K562 (cell line): ENCODE results near the gene MOB3B. TPM values are rescaled to one million over a fixed set of nuclear protein-coding genes. Genes with fewer than 3 reads are reported as not detected.

Experiments used
- ATAC-seq: fragments of 200-7000 bp; cut with Tn5 transposase; 3 replicates; pipeline ENCODE4 v1.9.1; 2020; ENCODE audit warnings: moderate library complexity
- BruUV-seq: library from RNA; stranded (reverse); fragments of 400-500 nt; replicated peaks from 2 replicates; lab custom pipeline; 2021; lab: Mats Ljungman, UMichigan
- CTCF ChIA-PET: fragments of 300-600 bp; formaldehyde crosslinking; extraction: SDS; loops from one replicate; lab custom pipeline; 2021; ENCODE audit warnings: low intra/inter-chr PET ratio; lab: Yijun Ruan, JAX
- POLR2A ChIA-PET: fragments of 300-600, 350-650 bp; sonication (Branson Sonifier 250); formaldehyde crosslinking; extraction: SDS; loops from one replicate; lab custom pipeline; 2021; ENCODE audit warnings: antibody characterized with exemption, inconsistent platforms; lab: Yijun Ruan, JAX
- DNase-seq, 4 experiments: peaks; one replicate each; pipeline versions ENCODE4 v3.0.0 to v3.0.0-alpha.2; 2011 to 2018; ENCODE audit warnings: low spot score in 3 of 4, mixed read lengths in 3 of 4; ENCODE audit errors: extremely low read depth in 1 of 4
- FAIRE-seq: peaks from 2 replicates; lab custom pipeline; 2011; peaks lifted over from hg19 to GRCh38; lab: Jason Lieb, UNC
- H2AFZ ChIP-seq: 2 replicates; pipeline ENCODE4 v1.6.0; 2011; ENCODE audit warnings: low read depth, low read length, control low read depth, inconsistent platforms
- H3K27ac ChIP-seq: fragments of 200-600 bp; 3 replicates; pipeline ENCODE4 v1.8.0; 2011; ENCODE audit warnings: low read depth, mild to moderate bottlenecking, control low read depth, inconsistent platforms, low read length, moderate library complexity, mixed read lengths; ENCODE audit errors: extremely low read depth
- H3K27me3 ChIP-seq, 2 experiments: fragments of 300-600 bp in 1 of 2; 2 replicates in 1 of 2; 3 replicates in 1 of 2; pipeline versions ENCODE4 v1.6.0 to v1.8.0; 2011; ENCODE audit warnings: inconsistent platforms in 2 of 2, low read length in 2 of 2, mild to moderate bottlenecking in 1 of 2, mixed read lengths in 1 of 2, moderate library complexity in 1 of 2; ENCODE audit not compliant: control insufficient read depth in 2 of 2, insufficient read depth in 2 of 2
- H3K36me3 ChIP-seq: fragments of 300-600 bp; 3 replicates; pipeline ENCODE4 v1.8.0; 2011; ENCODE audit warnings: mild to moderate bottlenecking, low read length, inconsistent platforms; ENCODE audit not compliant: control insufficient read depth, insufficient read depth
- H3K4me1 ChIP-seq, 2 experiments: fragments of 200-600 bp in 1 of 2; replicated peaks in 1 of 2; 2 replicates in 1 of 2; 3 replicates in 1 of 2; pipeline versions ENCODE4 v1.5.1 to v1.8.0; 2011; ENCODE audit warnings: inconsistent platforms in 2 of 2, low read length in 2 of 2, mild to moderate bottlenecking in 1 of 2, mixed read lengths in 1 of 2, moderate library complexity in 1 of 2; ENCODE audit not compliant: control insufficient read depth in 2 of 2, insufficient read depth in 2 of 2
- H3K4me2 ChIP-seq: 2 replicates; pipeline ENCODE4 v1.6.1; 2011; ENCODE audit warnings: low read length, control low read depth, inconsistent platforms, mixed read lengths; ENCODE audit not compliant: insufficient read depth
- H3K4me3 ChIP-seq: fragments of 200-600 bp; sonication (generic), shearing (Covaris generic); 2 replicates; pipeline ENCODE4 v1.5.1; 2016; ENCODE audit warnings: control low read depth, inconsistent platforms
- H3K79me2 ChIP-seq: fragments of 200-600 bp; 3 replicates; pipeline ENCODE4 v1.8.0; 2011; ENCODE audit warnings: low read length, inconsistent platforms; ENCODE audit not compliant: control insufficient read depth, insufficient read depth
- H3K9ac ChIP-seq, 2 experiments: 2 replicates each; pipeline versions ENCODE4 v1.6.0 to v1.6.1; 2011; ENCODE audit warnings: low read depth in 2 of 2, low read length in 2 of 2, control low read depth in 1 of 2, inconsistent platforms in 1 of 2, mild to moderate bottlenecking in 1 of 2, mixed read lengths in 1 of 2; ENCODE audit not compliant: insufficient read depth in 1 of 2
- H3K9me1 ChIP-seq: one replicate; pipeline ENCODE4 v1.6.0; 2011; ENCODE audit warnings: inconsistent platforms, mild to moderate bottlenecking, low read length, moderate library complexity; ENCODE audit not compliant: control insufficient read depth, insufficient read depth
- H3K9me3 ChIP-seq: replicated peaks from 2 replicates; pipeline ENCODE4 v1.5.1; 2011; ENCODE audit warnings: low read depth, low read length, inconsistent platforms; ENCODE audit not compliant: control insufficient read depth, insufficient read depth
- H4K20me1 ChIP-seq: replicated peaks from 2 replicates; pipeline ENCODE4 v1.6.1; 2011; ENCODE audit warnings: low read length, inconsistent platforms, mixed read lengths; ENCODE audit not compliant: control insufficient read depth, insufficient read depth
- CHCHD3 ChIP-seq: fragments of 250-450 bp; sonication (Bioruptor Pico); IDR thresholded peaks from 2 replicates; pipeline ENCODE4 v2.1.2; 2022; ENCODE audit warnings: mild to moderate bottlenecking
- CSDE1 ChIP-seq, 2 experiments: fragments of 450-650 bp; IDR thresholded peaks; 2 replicates each; pipeline ENCODE4 v1.6.1; 2016; ENCODE audit warnings: mild to moderate bottlenecking in 1 of 2
- E2F3 ChIP-seq: fragments of 250-450 bp; sonication (Bioruptor Pico); IDR thresholded peaks from 2 replicates; pipeline ENCODE4 v1.4.0; 2020; ENCODE audit warnings: mild to moderate bottlenecking
- FOXM1 ChIP-seq, 2 experiments: fragments of 450-650 bp in 1 of 2; sonication (generic) in 1 of 2; formaldehyde crosslinking in 1 of 2; IDR thresholded peaks; 2 replicates each; pipeline versions ENCODE4 v1.6.1 to v1.9.0; 2017 to 2022; ENCODE audit warnings: low read depth in 2 of 2, mild to moderate bottlenecking in 2 of 2, missing genetic modification reagents in 1 of 2, moderate library complexity in 1 of 2
- HDAC3 ChIP-seq: fragments of 450-650 bp; IDR thresholded peaks from 2 replicates; pipeline ENCODE4 v1.6.1; 2018; ENCODE audit warnings: borderline replicate concordance, mild to moderate bottlenecking, moderate library complexity; ENCODE audit not compliant: partially characterized antibody
- HMGN3 ChIP-seq: IDR thresholded peaks from 2 replicates; pipeline ENCODE4 v1.6.1; 2011; ENCODE audit warnings: borderline replicate concordance, low read depth, mild to moderate bottlenecking, mixed read lengths, low read length; ENCODE audit not compliant: insufficient read length; ENCODE audit errors: extremely low read depth
- KAT2B ChIP-seq: IDR thresholded peaks from one replicate; pipeline ENCODE4 v1.6.1; 2012; ENCODE audit warnings: low read depth, mild to moderate bottlenecking, control low read depth, inconsistent platforms, low read length, moderate library complexity
- NUFIP1 ChIP-seq: fragments of 450-650 bp; IDR thresholded peaks from 2 replicates; pipeline ENCODE4 v1.6.1; 2018; ENCODE audit not compliant: partially characterized antibody
- PTTG1 ChIP-seq: fragments of 450-650 bp; IDR thresholded peaks from 2 replicates; pipeline ENCODE4 v1.6.1; 2016; ENCODE audit warnings: low read depth, mild to moderate bottlenecking, missing genetic modification characterization, missing compliant biosample characterization
- RBM34 ChIP-seq: fragments of 200-400 bp; formaldehyde crosslinking; IDR thresholded peaks from 2 replicates; pipeline ENCODE4 v1.6.1; 2018; ENCODE audit warnings: low read length, borderline replicate concordance; ENCODE audit not compliant: insufficient read depth
- SAP30 ChIP-seq: fragments of 200-600 bp; sonication (generic); IDR thresholded peaks from 2 replicates; pipeline ENCODE4 v1.6.1; 2012; ENCODE audit warnings: borderline replicate concordance, low read depth, mild to moderate bottlenecking, moderate library complexity, low read length, control low read depth, inconsistent platforms; ENCODE audit not compliant: insufficient read depth, poor library complexity, severe bottlenecking
- ZBTB17 ChIP-seq: fragments of 450-650 bp; formaldehyde crosslinking; IDR thresholded peaks from 2 replicates; pipeline ENCODE4 v1.4.0; 2020; ENCODE audit warnings: mild to moderate bottlenecking
- ZC3H4 ChIP-seq: sonication (generic); formaldehyde crosslinking; IDR thresholded peaks from 2 replicates; pipeline ENCODE4 v1.9.0; 2021; ENCODE audit warnings: missing genetic modification reagents, borderline replicate concordance
- ZKSCAN1 ChIP-seq: fragments of 150-350 bp; IDR thresholded peaks from 2 replicates; pipeline ENCODE4 v1.6.1; 2016; ENCODE audit warnings: low read depth, low read length
- ZNF764 ChIP-seq: fragments of 250-450 bp; sonication (Bioruptor Pico); IDR thresholded peaks from 2 replicates; pipeline ENCODE4 v1.4.0; 2020; ENCODE audit warnings: low read depth, mild to moderate bottlenecking, moderate library complexity
- WGBS: fragments of 100-300 bp; shearing (Covaris generic); methylation state at CpG from one replicate; pipeline ENCODE4 v1.1.6; 2016; ENCODE audit warnings: low coverage, mixed read lengths; ENCODE audit not compliant: insufficient coverage; ENCODE audit errors: missing lambda C conversion rate; 5-methylcytosine and 5-hydroxymethylcytosine counted together
- in situ Hi-C: fragments of 300-500 bp; cut with MboI; formaldehyde crosslinking; loops from 4 replicates; pipeline ENCODE4 v1.15.0; 2018; ENCODE audit warnings: inconsistent platforms, mixed read lengths
- intact Hi-C: fragments of 100-400 bp; cut with micrococcal nuclease; formaldehyde crosslinking; loops from 2 replicates; pipeline ENCODE4 v1.14.2; 2022
- polyA plus RNA-seq, 8 experiments: library from polyadenylated mRNA; depleted of rRNA in 4 of 8; stranded (reverse) in 5 of 8; unstranded in 3 of 8; fragments of >200 nt; fragmentation: Nextera tagmentation in 2 of 8; fragmentation: Illumina TruSeq in 1 of 8; extraction: Ambion mirVana in 2 of 8; extraction: Trizol in 1 of 8; gene quantifications; 2 replicates each; pipeline versions ENCODE4 v1.2.1 to v1.2.3, GENCODE V29; 2011 to 2014; ENCODE audit warnings: inconsistent platforms in 1 of 8, missing spikeins in 1 of 8
- total RNA-seq, 7 experiments: library from RNA; depleted of rRNA in 6 of 7; stranded (reverse); fragments of >200 nt in 6 of 7; fragmentation: Illumina TruSeq in 2 of 7; extraction: Trizol in 2 of 7; gene quantifications; 2 replicates each; pipeline versions ENCODE4 v1.2.1 to v1.2.3, GENCODE V29; 2011 to 2021; ENCODE audit warnings: low replicate concordance in 1 of 7
- TF ChIP-seq, protein P1 (sequence below): fragments of 250-450 bp; sonication (Bioruptor Pico); IDR thresholded peaks from 2 replicates; pipeline ENCODE4 v1.4.0; 2020; ENCODE audit warnings: mild to moderate bottlenecking, moderate library complexity, borderline replicate concordance
- TF ChIP-seq, protein P2 (sequence below): fragments of 250-450 bp; sonication (Bioruptor Pico); IDR thresholded peaks from 2 replicates; pipeline ENCODE4 v1.8.0; 2022; ENCODE audit warnings: inconsistent platforms

Gene MOB3B
- total and polyA plus RNA-seq, 9 of the 15 experiments (the other 6 are each of a cell fraction or from before 2014, with no cell fraction given): 3.6 to 12.8 (median 7.2) TPM

DNA sequence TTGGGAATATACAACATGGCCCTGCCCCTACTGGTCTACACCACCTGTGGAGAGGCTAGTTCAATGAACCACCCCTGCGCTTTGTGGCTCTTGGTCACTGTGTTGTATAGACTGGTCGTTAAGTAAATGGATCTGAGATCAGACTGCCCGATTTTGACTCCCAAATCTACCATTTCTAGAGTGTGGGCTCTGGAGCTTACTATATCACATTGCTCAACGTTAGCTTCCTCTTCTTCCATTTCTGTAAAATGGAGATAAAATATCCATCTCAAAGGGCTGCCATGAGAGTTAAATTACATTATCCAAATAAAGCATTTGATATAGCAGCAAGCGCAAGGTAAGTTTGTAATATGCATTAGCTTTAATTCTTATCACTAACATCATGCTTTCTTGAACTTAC, 58.2 kb downstream of the MOB3B start:
- Histone ChIP-seq H2AFZ (no peak overlapping the region), H3K27me3 (no peaks in the 10 kb centered on the region), H3K9me3 (no peaks in the 10 kb centered on the region; the same call in 1 of the 2 replicates), H3K4me1 (peaks cover 9 to 27% of the 10 kb centered on the region in 2 experiments; a peak in 3 of 5 replicates), H3K9me1 (no peaks in the 10 kb centered on the region), H3K36me3 (peaks cover 11% of the 10 kb centered on the region; the same call in 1 of the 3 replicates), H3K27ac (peak overlapping the region; percentile 15; the same call in 1 of the 3 replicates), H3K4me2 (no peak overlapping the region; the same call in 1 of the 2 replicates), H3K4me3 (no peak overlapping the region), H3K79me2 (peaks cover 62% of the 10 kb centered on the region), H4K20me1 (no peaks in the 10 kb centered on the region), H3K9ac (no peak overlapping the region)
- 0% methylated on average over 2 of the region's 5 CpGs for WGBS
- intact Hi-C loops (no loop called here), in situ Hi-C loops (no loop called here)
- CTCF ChIA-PET: no interaction called here
- no peak for DNase-seq
- no peak for FAIRE-seq
- TF ChIP-seq PTTG1 (tag) (no peak), ZC3H4 (CRISPR knock-in tag) (no peak), FOXM1 (IDR thresholded peaks at IDR 0.05; ENCODE audit: low read depth) (no peak), FOXM1 (CRISPR knock-in tag; IDR thresholded peaks at IDR 0.05; ENCODE audit: low read depth) (no peak), E2F3 (CRISPR knock-in tag) (no peak), CHCHD3 (CRISPR knock-in tag) (no peak), ZBTB17 (CRISPR knock-in tag) (no peak), ZKSCAN1 (no peak), ZNF764 (CRISPR knock-in tag) (no peak), RBM34 (no peak), CSDE1 (IDR thresholded peaks at IDR 0.05) (no peak), NUFIP1 (no peak), SAP30 (no peak), HMGN3 (no peak), KAT2B (no peak), HDAC3 (no peak)
- TF ChIP-seq, protein P1, sequence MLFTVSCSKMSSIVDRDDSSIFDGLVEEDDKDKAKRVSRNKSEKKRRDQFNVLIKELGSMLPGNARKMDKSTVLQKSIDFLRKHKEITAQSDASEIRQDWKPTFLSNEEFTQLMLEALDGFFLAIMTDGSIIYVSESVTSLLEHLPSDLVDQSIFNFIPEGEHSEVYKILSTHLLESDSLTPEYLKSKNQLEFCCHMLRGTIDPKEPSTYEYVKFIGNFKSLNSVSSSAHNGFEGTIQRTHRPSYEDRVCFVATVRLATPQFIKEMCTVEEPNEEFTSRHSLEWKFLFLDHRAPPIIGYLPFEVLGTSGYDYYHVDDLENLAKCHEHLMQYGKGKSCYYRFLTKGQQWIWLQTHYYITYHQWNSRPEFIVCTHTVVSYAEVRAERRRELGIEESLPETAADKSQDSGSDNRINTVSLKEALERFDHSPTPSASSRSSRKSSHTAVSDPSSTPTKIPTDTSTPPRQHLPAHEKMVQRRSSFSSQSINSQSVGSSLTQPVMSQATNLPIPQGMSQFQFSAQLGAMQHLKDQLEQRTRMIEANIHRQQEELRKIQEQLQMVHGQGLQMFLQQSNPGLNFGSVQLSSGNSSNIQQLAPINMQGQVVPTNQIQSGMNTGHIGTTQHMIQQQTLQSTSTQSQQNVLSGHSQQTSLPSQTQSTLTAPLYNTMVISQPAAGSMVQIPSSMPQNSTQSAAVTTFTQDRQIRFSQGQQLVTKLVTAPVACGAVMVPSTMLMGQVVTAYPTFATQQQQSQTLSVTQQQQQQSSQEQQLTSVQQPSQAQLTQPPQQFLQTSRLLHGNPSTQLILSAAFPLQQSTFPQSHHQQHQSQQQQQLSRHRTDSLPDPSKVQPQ: no peak
- TF ChIP-seq, protein P2, sequence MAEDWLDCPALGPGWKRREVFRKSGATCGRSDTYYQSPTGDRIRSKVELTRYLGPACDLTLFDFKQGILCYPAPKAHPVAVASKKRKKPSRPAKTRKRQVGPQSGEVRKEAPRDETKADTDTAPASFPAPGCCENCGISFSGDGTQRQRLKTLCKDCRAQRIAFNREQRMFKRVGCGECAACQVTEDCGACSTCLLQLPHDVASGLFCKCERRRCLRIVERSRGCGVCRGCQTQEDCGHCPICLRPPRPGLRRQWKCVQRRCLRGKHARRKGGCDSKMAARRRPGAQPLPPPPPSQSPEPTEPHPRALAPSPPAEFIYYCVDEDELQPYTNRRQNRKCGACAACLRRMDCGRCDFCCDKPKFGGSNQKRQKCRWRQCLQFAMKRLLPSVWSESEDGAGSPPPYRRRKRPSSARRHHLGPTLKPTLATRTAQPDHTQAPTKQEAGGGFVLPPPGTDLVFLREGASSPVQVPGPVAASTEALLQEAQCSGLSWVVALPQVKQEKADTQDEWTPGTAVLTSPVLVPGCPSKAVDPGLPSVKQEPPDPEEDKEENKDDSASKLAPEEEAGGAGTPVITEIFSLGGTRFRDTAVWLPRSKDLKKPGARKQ (CRISPR knock-in tag): no peak
- POLR2A ChIA-PET: interaction anchor here (1.2 kb wide), 1 partner anchor 12 kb away, joined by 3 read pairs; no protein-coding TSS in a partner anchor
- ATAC-seq: no peak
- BruUV-seq: no TSS peak
